Stimulated activated CD8-positive, alpha-beta memory T cell treated with anti-CD3 and anti-CD28 coated beads, Interleukin-7, amount 100 ng/mL, for 4 hours (primary cell): ENCODE data around the gene ZNRF1.

Experiments
- DNase-seq, 2 donors: peaks; one replicate each; pipeline ENCODE4 v3.0.0-alpha.2; 2020; ENCODE audit warnings: low read depth in 2 of 2

Gene ZNRF1

GRCh38 chr16:75059411-75059810, 60.6 kb downstream of the ZNRF1 start:
- DNase-seq: no peak

- no peak for DNase-seq
These were observed 61.9 kb downstream of the ZNRF1 start for GRCh38 chr16:75060723-75061122.

GRCh38 chr16:75061669-75062068, 62.8 kb downstream of the ZNRF1 start:
- DNase-seq: no peak

- DNase-seq: no peak
These were observed 63.5 kb downstream of the ZNRF1 start for GRCh38 chr16:75062135-75062975.

- DNase-seq: no peak
These were observed 64.1 kb downstream of the ZNRF1 start for GRCh38 chr16:75062976-75063346.

DNA sequence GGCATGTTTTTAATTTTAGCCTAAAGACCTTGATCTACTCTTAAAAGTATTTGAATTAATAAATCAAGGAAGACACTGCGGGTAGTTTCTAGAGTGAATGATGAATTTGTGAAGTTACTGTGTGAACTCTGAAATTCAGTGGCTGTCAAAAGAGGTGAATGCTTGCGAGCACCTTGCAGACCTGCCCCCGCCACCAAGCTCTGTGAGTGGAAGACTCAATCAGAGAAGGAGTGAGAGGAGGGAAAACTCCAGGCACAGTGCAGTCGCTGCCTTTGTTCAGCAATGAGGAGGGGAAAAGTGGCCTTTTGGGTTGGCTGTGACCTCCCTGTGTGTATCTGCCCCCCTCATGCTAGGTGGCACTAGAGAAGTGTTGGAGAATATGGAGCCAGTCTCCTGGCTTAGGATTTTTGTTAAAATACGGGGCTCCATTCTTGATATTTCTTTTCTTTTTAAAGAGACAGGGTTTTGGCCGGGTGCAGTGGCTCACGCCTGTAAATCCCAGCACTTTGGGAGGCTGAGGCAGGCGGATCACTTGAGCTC, 64.8 kb downstream of the ZNRF1 start:
- no peak for DNase-seq

DNA sequence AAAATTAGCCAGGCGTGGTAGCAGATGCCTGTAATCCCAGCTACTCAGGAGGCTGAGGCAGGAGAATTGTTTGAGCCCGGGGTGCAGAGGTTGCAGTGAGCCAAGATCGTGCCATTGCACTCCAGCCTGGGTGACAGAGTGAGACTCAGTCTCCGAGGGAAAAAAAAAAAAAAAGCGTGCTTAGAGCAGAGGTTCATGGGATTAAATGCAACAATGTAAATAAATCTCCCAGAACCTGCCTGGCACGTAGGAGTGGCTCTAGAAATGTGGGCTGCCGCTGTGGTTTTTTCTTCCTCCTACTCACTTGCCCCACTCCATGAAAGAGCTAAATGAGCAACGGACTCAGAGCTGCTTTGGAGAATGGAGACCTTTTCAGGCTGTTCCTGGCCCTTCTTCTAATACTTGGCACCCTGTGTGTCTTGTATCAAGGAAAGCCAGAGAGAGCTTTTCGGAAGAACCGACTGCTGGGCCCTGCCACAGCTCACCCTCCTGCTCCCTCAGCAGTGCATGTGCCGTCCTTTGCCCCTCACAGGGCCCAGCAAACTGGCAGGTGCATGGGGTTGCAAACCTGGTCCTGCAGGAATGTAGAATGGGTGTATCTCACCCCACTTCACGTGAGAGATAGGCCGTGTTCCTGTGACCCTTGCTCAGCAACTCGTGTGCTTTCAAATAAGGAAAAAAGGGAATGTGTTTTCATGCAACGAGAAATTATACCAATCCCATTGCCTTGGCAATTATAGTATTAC, 65.8 kb downstream of the ZNRF1 start:
- peak in 1 of 2 donors; percentile 9 for DNase-seq

DNA sequence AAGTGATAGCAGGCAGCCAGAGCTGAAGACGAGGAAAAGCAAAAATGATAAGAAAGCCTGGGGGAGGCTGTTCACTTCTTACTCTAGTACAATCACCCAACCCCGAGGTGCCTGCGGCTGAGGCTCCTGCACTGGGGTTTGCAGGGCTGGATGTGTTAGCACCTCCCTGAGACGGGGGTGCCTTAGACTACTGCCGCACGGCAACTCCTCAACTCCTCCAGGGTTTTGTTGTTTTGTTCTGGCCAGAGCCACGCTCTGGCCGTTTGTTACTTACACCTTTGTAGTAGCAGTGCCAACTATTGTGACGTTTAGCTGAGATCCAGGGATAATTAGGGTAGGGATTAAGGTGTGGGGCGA, 66.3 kb downstream of the ZNRF1 start:
- peak in 1 of 2 donors; percentile 25 for DNase-seq

DNA sequence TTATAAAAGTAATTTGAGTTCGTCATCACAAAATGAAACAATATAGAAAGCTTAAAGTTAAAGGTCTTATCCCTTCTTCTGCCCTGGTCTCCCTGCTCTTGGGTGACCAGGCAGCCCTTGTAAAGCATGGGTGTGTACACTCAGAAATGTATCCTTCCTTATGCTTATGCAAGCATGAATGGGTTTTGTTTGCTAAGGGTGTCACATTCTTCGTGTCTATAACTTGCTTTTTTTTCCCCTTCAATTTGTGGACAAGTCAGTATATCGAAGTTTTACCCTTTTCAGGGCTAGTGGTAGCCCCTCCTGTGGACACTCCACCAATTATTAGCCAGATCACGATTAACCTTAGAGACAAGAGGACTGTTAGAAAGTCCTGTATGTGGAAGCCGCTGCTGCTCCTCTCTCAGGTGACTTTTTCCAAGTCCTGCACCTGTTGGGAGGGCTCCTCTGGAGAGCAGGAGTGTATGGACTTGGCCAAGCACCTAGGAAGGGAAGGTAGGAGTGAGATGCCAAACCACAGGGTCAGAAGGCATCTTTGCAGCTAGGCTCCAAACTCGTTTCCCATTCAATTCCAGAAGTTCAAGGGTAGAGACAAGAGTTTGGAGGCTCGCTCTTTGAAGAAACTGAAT, 66.8 kb downstream of the ZNRF1 start:
- DNase-seq: no peak

DNA sequence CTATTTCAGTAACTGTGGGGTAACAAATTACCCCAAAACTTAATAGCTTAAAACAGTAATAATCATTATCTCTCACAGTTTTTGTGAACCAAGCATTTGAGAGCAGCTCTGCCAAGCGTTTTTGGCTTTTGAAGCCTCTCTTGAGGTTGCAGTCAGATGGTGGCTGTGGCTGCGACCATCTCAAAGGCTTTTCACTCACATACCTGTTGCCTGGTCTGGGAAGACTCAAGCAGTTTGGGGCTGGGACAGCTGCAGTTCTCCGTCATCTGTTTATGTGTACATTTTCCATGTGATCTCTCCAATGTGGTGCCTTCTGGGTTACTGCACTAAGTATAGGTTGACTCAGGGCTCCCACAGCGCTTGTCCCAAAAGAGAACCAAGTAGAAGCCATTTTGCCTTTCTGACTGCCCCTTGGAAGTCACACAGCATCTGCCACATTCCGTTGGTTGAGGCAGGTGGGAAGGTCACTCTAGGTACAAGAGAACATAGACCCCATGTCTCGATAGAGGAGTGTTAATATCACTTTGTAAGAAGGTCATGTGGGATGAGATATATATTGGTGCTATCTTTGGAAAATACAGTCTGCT, 68.1 kb downstream of the ZNRF1 start:
- DNase-seq: no peak

- DNase-seq: no peak
These were observed 69.5 kb downstream of the ZNRF1 start for GRCh38 chr16:75068085-75069031.

DNA sequence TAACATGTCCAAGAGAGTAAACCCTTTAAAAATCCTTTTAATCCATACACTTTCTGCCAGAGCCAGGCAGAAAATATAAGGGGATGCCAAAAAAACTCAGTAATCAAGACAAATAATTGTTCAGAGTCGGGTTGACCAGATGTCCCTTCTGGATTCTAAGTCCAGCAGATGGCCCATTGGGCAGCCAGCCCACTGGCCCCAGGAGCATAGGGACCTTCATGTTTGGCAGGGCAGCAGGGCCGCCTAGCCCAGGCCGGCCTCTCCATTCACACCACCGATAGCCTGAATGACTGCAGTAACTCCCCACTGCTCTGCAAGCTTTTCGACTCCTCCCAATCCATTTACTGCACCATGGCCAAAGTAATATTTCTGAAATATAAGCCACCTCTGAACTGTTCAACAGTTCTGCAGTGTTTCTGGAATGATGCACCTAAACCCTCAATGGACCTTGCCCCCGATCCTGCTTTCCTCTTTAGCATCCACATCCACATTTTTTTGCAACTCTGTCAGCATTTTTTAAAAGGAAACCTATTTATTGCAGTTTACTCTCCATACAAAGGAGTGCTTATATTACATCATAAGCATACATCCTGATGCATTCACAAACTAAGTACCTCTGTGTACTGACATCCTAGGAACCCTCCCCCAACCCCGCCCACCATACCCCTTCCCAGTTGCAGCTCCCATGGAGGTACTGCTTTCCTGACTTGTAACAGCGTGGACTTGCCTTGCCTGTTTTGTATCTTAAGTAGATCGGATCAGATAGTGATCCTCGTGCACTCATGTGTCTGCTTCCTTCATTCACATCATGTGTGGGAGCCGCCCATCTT, 71.4 kb downstream of the ZNRF1 start:
- no peak for DNase-seq

GRCh38 chr16:75071621-75072020, 72.8 kb downstream of the ZNRF1 start:
- no peak for DNase-seq

GRCh38 chr16:75072239-75072947, 73.6 kb downstream of the ZNRF1 start:
- no peak for DNase-seq

DNA sequence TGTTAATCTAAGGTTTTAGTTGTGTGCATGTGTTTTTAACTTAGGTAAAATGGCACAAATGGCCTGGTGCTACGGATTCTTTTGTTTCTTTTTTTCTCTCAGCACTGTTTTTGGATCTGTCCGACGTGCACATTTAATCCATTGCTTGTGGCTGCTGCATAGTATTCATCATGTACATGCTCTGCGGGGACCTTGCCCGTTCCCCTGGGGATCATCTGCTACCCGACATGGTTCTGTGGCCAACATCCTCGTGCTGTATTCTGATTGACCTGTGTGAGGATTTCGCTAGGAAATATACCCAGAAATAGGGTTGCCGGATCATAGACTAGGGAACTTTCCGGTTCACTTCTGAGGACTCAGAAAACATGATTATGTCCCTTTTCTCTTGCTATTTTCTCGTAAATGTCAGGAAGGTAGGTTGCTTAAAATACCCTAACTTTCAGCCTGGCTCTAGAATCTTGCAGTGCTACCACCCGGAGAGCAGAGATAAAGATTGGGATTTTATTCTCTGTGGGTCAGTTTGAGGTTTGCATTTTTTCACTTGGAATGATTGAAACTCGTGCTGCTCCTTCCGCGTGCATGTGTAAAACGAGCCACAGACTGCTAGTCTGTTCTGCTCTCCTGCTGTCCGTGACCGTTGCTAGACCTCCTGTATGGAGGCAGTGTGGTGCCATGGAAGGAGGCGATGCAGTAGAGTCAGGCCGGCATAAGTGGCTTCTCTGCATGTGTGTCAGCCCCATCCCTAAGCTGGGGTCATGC, 74.9 kb downstream of the ZNRF1 start:
- DNase-seq: no peak

GRCh38 chr16:75074304-75074793, 75.5 kb downstream of the ZNRF1 start:
- DNase-seq: no peak

DNA sequence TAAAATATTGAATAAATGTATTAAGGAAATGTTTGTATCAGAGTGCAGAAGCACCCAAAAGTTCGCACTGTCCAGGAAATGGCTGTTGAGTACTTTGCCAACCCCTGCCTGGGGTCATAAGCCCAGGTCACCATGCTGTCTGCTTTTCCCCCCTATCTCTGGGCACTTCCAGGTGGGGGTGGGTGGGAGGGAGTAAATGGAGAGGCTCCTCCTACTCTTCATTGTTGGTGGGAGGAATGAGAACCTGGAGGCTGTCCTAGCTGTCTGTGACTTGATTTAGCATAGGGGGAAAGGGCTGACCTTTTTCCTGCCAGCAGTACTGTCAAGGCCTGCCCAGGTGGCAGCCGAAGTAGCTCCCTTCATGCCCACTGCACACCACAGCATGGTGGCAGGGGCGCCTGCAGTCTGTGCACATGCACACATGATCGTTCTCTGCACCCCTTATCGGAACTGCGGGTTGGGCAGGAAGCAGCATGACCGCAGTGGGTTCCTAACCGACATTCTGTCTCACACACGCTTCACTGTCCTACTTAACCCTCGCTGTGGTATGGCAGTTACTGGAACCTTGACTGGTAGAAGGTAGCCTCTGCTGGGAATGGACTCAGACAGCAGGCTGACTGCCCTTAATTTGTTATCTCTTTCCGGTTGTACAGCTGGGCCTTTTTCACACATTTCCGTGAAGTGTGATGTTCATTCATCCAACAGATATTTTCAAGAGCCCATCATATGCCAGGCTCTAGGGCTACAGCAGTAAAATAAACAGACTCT, 76.3 kb downstream of the ZNRF1 start:
- peak; percentile 69 to 76 for DNase-seq
